DOHH2 (cell line): ENCODE data around the gene TBCC.

Source experiments
- CTCF ChIP-seq: fragments of 200-600 bp; sonication (generic); IDR thresholded peaks from one replicate; pipeline ENCODE4 v1.5.1; 2014; ENCODE audit warnings: antibody characterized with exemption, mild to moderate bottlenecking, low read depth, low read length; ENCODE audit not compliant: poor library complexity, severe bottlenecking
- EZH2phosphoT487 ChIP-seq: fragments of 200-600 bp; sonication (generic); IDR thresholded peaks from 2 replicates; pipeline ENCODE4 v1.6.1; 2017; ENCODE audit warnings: borderline replicate concordance, mild to moderate bottlenecking, antibody characterized with exemption, low read length, moderate library complexity, mixed read lengths

GRCh38 chr6:42727087-42727611 lies 18.8 kb downstream of the TBCC start:
- TF ChIP-seq CTCF = no peak
- TF ChIP-seq EZH2phosphoT487 = no peak
